ENCODE results near the gene SLC22A8.
"Not testable (repeated sequence)": the region's sequence is repeated elsewhere in the genome, so short reads cannot be mapped to it uniquely, and the experiment has no call there.

The SLC22A8 gene

DNA sequence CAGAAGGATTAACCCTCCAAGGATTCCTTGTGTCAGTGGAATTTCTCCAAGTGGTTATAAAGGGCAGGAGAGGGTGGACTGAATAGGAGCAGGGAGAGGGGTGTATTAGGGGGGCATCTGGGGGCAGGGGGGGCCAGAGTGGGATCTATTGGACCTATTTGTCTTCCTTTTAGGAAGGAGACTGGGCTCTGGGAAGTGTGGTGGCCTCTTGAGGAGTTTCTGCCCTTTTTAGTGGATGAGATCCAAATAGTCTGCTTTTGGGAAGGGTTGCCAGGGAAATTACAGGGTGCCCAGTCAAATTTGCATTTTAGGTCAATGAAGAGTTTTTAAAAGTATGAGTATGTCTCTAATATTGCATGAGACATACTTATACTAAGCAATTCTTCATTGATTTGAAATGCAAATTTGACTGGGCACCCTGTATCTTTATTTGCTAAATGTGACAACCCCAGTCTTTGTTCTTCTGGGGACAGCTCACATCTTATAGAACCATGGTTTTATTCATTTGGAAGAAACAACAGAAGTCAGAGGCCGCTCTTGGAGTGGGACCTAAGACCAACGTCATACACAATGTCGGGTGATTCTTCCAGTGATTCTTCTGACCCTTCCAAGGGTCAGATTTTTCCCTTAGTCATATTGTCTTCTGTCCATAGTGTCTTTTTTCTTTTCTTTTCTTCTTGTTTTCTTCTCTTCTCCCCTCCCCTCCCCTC lies 30.4 kb downstream of the SLC22A8 start:
- DNase-seq: no peak

DNA sequence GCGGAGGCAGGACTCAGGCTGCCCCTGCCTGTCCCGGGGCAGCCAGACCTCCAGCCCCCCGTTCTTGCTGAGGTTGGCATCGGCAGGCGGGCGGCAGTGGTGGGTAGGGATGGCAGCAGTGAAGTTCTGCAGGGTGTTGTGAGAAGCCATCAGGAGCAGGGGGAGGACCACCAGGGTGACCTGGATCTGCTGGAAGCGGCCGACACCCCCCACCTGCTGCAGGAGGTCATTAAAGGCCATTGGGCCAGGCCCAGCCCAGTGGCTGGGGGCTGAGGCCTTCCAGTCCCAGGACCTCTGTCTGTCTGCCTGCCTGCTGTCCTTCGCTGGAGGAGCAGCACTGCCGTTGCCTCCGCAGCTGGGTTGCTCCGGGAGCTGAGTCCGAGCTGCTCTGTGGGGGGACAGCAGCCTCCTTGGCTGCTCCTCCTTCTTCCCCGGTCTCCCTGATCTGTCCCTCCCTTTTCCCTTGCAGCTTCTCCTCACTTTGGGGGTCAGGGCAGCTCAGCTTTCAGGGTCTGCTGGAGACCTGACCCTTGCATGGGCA lies 31.1 kb downstream of the SLC22A8 start, which contains the start of gene SLC22A6:
Gene SLC22A6, minus strand, starts transcription at position 517 of the 541 bp plus-strand sequence. Its CDS starts 277 bp downstream, at position 240.
- no peak for DNase-seq

DNA sequence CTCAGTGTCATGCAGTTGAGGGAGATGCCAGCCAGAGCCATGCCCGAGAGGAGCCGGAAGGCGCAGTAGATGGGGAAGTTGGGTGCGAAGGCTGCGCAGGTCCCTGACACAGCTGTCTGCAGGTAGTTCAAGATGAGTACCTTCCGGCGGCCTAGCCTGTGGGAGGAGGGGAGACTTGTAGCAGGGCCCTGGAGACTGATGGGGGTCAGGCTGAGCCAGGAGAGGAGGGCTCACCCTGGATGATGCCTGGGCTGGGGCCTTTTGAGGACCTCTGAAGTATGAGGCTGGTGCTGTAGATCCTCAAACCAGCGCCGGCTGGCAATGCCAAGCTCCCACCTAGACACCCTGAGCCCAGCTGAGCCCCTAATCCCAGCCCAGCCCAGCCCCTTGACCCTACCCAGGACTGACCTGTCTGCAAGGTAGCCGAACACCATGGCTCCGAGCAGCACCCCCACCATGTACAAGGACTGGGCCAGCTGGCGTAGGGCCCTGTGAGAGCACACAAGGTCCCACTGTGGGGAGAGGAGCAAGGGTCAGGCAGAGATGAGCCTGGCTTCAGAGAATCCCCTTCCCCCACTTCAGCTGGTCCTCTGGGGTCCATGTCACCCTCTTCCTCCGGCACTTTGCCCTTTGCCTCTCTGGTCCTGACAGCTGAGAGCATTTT lies 32.0 kb downstream of the SLC22A8 start:
- no peak for DNase-seq

DNA sequence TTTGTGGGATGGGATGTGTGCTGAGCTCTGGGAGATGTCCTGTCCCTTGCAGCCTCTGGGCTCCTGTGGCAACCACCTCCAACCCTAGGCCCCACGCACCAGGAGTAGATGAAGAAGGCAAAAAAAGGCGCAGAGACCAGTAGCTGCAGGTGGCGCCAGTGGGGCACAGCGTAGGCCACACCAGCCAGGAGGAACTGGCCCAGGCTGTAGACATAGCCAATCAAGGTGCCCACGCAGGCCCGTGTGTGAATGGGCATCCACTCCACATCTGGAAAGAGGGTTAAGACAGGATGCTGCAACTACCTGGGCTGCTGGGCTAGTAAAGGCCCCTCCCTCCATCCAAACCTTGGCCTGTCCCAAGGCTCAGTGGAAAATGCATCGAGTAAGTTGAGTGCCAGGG lies 33.9 kb downstream of the SLC22A8 start:
- DNase-seq: no peak

DNA sequence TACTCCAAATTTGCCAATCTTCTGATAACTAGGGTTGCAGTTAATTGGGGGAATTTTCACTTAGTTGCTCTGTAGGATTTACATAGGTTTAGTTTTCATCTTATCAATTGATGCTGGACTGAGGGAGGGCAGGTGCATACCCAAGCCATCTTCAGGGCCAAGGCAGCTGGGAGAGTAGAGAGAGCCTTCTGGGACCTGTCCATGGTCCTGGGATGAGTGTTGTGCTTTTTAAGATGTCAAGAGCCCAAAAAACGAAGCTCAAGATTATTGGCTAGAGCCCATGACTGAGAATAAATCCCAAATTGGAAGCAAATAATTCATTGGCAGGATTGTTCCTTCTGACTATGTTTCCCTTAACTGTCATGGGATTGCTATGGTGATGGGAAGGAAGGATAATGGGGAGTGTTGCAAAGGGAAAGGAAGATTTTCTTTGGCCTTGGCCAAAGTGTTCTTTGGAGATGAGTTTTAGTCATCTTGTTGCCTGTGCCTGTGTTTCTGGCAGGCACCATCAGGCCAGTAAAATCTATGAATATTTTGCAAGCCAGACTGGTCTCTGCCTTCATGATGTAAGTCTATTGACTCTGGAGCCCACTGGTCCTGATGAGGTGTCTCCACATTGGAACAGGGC lies 35.4 kb downstream of the SLC22A8 start:
- DNase-seq: no peak

DNA sequence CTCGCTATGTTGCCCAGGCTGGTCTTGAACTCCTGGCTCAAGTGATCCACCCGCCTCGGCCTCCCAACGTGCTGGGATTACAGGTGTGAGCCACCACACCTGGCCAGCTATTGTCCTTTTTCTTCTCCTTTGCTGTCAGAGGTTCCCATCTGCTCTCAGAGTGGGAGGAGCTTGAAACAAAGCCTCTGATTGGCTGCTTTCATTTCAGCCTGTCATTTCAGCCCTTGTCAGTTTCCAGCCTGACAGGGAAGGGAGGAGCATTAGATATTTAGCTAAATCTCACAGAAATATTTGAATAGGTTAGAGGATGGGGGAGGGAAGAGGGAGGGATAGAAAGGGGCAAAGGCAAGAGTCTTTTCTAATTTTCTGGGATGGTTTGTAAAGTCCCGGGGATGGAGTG lies 39.5 kb downstream of the SLC22A8 start:
- no peak for DNase-seq

DNA sequence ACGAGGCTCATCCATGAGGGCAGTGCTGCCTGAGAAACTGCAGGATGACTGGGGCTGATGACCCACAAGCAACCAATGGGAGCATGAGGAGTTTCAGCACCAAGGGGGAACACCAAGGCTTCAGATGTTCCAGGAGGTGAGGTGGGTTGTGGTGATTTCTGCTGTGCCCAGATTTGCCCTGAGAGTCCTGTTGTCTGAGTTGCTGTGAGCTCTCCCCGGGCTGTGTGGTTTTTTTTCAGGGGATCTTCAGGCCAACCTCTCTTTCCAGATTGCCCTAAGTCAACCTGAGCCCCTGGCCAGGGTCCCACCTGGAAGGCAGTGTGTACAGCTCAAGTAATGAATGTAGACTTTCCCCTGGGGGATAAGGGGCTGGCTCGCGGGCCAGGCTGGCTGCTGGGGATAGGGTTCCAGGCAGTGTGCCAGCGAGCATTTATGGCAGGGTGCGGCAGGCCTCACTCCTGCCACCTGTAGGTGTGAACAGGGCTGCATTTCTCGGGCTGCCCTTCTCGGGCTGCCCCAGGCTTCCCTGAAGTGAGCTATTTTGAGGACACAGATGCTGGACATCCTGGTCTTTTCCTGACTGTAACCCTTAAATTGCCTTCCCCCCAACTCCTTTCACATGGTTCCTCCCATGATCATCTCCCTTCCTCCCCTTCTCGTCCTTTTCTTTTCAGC lies 40.7 kb downstream of the SLC22A8 start:
- peak; percentile 66 for DNase-seq

DNA sequence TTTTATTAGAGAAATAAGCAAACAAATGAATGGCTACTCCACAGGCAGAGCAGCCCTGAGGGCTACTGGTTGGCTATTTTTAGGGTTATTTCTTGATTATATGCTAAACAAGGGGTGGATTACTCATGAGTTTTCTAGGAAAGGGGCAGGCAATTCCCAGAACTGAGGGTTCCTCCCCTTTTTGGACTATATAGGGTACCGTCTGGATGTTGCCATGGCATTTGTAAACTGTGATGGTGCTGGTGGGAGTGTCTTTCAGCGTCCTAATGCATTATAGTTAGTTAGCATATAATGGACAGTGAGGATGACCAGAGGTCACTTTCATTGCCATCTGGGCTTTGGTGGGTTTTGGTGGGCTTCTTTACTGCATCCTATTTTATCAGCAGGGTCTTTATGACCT lies 50.1 kb downstream of the SLC22A8 start:
- no peak for DNase-seq

DNA sequence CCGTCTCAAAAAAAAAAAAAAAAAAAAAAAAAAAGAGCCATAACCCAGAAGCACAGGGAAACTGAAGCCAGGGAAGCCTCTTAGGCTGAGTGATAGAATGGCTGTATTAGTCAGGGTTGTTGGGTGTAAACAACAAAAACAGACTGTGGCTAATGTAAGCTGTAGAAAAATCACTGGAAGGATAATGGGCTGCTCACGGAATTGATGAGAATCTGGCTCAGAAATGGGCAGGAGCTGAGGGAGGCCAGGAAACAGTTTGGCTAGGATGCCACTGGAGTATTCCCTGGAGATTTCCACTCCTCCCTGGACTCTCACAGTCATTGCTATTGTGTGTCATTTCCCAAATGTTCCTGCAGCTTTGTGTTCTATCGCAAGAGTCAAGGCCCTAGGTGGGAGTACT lies 53.2 kb downstream of the SLC22A8 start:
- no peak for DNase-seq

DNA sequence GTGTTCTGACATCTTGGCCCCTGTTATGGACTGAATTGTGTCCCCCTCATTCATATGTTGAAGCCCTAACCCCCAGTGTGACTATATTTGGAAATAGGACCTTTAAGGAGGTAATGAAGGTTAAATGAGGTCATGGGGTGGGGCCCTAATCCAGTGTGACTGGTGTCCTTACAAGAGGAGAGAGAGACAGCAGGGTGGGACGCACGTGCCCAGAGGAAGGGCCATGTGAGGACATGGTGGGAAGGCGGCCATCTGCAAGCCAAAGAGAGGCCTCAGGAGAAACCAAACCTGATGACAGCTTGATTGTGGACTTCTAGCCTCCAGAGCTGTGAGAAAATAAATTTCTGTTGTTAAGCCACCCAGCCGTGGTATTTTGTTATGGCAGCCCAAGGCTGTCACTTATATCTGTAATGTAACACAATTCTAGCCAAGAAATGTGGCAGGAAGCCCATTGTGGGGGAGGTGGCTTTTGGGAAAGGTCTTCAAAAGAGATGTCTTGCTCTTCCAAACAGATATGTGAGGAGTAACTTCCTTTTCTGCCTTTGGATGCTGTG lies 54.5 kb downstream of the SLC22A8 start:
- no peak for DNase-seq

DNA sequence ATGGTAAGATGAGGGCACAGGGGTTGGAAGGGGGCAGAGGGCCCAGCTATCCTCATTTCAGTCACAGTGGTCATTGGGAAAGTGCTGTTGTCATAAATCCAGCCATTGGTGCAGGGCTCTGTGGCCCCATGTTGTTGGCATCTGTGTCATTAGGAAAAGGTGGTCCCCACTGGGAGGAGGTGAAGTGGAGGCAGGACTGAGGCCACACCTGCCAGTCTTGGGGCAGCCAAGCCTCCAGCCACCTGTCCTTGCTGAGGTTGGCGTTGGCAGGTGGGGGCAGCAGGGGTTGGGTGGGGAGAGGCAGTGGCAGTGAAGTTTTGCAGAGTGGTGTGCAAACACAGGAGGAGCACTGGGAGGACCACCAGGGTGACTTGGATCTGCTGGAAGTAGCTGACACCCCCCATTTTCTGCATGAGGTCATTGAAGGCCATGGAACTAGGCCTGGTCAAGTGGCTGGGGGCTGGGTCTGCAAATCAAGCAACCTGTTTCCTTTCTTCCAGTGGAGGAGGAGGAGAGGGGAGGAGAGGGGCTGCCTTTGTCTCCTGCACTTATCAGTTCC lies 56.1 kb downstream of the SLC22A8 start:
- no peak for DNase-seq

DNA sequence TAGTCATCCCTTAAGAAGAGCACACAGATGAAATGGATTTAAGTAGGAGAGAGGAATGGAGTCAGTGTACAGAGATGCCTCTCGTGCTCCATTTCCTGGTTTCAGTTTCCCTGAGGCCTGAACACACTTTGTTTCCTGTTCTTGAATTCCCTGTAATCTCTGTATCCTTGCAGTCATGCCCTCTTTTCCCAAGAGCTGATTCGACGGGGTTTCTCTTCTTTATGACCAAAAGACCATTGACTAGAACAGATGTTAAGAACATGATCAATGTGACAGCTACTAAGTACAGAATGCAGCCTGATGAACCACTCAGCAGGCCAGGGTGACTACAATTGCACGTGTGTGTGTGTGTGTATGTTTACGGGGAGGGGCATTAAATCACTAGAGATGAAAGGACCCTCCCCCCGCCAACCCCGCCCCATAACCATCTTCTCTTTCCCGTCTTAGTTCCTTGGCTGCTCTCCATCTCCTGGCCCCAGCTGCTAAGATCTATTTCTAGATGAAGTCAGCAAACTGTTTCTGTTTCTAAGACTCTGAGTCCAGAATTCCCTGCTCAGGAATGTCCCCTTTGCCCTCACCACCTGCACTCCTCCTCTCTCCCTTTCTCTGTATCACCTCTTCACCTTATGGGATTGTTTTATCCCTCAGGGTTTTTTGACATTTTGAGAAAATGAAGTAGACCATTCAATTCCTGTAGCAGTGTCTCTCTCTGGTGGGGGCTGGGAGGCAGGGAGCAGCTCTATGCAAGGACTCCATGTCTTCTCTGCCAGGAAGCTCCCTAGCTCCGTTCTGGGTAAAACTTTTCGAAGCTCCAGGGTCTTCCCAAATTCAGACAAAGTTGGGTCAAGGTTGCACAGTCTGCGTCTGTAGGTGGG lies 56.9 kb downstream of the SLC22A8 start:
- DNase-seq: no peak

DNA sequence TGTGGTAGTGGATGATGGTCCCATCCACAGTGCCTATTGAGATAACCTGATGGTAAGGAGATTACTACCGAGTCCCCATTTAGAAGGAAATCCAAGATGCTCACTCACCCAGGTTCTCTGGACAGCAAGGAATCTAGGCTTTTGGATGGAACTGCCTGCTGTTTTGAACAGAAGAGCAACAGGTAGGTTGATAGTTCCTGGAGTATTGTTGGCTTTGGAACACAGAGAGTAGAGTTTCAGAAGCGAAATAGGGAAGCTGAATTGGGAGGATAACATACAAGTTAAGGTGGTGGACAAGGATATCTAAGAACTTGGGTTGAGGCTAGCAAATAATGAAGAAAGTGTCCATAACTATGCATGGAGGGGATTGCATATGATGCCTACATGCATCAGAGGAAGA lies 58.5 kb downstream of the SLC22A8 start:
- DNase-seq: no peak

DNA sequence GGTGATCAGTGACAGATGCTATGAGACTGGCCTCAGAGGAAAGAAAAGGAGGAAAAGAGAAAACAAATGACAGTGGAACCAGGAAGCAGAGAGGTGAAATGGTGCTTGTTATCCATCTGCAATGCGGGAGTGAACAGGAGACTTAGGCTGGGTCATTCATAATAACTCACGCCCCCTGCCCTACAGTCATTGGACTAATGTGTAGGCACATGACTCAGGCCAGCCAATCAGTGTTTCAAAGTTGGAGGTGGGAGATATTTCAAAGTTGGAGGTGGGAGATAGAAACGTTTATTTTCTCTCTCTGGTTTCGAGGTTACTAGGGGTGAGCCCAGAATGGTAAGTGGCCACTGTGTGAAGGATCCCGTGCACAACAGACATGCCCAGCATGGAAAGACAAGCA lies 61.2 kb downstream of the SLC22A8 start:
- DNase-seq: no peak

DNA sequence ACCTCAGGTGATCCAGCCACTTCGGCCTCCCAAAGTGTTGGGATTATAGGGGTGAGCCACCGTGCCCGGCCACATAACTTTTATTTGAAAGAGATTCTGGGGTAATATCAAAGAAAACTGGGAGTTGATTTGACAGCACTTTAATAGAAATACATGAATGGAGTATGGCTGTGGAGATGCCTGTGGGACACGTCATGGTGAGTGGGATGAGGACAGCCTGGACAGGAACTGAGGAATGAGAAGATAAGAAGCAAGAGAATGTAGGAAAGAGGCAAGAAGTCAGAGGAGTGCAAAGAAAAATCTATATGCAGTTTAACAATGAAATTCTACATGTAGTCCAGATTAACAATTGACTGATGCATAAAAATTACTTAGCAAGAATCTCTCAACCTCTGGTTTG lies 61.8 kb downstream of the SLC22A8 start:
- no peak for DNase-seq

DNA sequence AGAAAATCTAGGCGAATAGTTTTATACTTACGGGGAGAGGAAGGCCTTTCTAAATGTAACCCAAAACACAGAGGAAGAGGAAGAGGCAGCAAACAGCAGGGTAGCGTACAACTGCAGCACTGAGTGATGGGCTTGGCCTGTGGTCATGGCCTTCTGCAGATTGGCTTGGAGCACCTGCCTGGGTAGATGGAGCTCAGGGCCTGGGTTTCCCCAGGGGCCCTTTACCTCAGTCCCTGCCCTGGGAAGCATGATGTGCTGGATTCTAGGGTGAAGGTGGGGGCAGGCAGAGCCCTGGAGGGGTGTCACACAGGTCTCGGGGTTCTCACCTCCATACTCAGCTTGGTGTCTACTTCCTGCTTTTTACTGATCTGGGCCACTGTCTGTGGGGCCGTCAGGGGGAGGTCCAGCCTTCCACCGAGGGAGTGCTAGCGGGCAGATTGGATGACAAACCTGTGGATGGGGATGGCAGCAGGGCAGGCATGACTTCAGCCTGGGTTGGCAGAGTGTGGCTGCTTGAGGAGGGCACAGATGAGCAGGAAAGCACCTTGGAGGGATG lies 66.8 kb downstream of the SLC22A8 start:
- DNase-seq: no peak

DNA sequence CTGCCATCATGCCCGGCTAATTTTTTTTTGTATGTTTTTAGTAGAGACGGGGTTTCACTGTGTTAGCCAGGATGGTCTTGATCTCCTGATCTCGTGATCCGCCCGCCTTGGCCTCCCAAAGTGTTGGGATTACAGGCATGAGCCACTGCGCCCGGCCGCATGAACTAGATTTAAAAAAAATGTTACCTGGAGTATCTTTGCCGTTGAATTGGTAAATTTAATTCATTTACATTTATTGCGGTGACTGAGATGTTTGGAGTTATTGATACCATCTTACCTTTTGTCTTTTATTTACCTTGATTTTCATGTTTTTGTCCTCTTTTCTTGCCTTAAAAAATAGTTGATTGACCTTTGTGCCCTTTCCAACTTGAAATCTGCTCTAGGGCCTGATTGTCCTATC lies 70.1 kb downstream of the SLC22A8 start:
- DNase-seq: not testable (repeated sequence)
